HG03354 (cell line): ENCODE measurements around the gene KCNIP1.

ENCODE experiments used
- ATAC-seq: cut with Tn5 transposase; IDR thresholded peaks from one replicate; pipeline ENCODE4 v1.9.1; 2021; ENCODE audit warnings: mild to moderate bottlenecking; ENCODE audit not compliant: unreplicated experiment, poor library complexity, severe bottlenecking

KCNIP1 gene

DNA sequence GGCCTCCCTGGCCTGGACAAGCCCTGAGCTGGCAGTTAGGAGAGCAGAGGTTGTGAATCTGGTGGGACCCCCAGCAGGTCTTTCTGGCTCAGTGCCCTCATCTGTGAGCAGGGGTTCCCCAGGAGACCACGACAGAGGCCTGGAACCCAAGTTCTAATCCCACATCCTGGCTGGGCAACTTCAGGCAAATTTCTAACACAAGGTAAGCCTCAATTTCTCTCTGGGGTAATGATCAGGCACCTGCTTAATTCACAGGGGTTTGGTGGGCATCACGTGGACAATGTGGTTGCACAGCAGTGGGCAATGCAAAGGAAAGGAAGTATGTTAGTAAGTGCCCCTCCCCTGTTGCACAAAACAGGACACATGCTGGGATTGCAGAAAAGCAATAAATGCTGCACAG is 1.9 kb upstream of the KCNIP1 start:
- no peak for ATAC-seq

DNA sequence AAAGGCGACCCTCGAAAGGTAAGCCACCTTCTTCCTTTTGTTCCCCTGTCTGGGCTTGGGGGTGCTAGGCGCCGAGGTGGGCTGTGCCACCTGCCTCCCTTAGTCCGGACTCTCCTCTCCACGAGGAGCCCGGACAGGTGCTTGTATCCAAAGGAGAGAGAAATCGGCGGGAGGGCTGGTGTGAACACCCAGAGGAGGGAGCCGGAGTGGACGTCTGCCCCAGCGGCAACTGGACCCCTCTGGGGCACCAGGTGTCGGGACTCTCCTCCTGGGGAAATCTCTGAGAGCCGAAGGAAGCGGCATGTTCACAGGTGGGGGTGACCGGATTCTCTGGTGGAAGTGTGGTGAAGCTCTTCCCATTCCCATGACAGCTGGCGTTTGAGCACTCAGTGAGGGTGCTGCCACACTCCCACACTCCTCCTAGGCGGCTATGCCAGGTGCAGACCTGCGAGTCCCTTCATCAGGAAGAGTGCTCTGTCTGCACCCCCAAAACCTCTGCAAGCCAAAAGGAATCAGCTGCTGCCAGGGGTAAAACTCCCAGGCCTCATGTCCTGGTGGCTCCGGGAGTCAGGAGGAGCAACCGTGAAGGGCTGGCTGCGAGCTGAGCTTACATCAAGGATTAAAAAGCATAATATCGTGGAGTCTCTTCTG is 921 bp downstream of the KCNIP1 start:
- no peak for ATAC-seq

DNA sequence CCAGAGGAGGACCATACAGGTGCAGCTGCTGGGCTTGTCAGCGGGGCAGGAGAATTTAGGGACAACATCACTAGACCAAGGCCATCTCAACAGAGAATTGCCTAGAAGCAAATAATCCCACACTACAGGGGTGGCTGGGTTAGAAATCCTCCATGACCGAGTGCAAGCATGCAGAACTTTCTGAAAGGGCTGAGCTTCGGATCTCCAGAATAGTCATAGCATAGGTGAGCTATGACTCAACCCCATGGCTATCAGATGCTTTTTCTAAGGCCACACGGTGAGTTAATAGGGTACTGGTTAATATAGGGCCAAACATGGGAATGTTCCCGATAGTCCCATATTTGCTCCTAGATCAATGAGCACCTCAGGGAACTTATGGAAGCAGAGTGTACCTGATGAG is 4.2 kb downstream of the KCNIP1 start:
- peak; percentile 63 for ATAC-seq

DNA sequence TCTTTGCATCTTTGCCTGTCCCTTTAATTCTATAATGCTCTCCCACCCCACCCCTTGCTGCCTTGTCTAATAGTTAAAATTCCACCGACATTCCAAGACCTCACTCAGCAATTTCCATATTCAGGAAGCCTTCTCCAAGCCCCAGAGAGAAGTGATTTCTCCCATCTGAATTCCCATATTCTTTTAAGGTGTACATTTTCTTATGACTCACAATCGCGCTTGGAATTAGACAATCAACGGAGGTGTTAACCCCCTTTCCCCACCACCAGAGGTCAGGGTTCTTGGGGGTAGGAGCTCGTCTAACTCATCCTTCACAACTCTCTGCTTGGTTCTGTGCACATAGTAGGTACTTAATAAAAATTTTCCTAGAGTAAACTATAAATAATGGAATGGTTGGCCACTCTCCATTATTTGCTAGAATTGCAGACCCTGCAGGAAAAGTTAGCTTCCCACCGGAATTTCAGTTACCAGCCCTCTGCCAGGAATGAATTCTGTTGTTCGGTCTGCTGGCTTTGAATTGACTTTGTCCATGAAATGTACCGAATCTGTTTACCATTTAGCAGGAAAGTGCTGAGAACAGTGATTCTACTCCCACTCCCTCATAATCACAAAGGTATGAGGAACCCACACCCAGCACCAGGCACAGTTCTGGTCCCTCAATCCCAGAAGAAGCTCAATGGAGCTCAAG is 5.0 kb downstream of the KCNIP1 start:
- ATAC-seq: no peak

DNA sequence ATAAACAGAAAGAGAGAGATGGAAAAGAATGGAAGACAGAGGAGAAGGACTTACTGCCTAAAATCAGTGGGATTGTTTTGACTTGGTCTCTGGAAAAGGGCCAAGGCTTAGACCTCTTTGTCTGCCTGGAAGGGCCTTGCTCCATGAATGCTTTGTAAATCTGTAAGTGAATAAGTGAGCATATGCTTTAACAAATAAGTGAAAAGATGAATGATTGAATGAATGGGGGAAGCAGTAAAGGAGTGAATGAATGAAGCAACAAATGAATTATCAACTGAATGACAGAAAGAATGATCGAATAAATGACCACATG is 5.5 kb downstream of the KCNIP1 start:
- no peak for ATAC-seq

DNA sequence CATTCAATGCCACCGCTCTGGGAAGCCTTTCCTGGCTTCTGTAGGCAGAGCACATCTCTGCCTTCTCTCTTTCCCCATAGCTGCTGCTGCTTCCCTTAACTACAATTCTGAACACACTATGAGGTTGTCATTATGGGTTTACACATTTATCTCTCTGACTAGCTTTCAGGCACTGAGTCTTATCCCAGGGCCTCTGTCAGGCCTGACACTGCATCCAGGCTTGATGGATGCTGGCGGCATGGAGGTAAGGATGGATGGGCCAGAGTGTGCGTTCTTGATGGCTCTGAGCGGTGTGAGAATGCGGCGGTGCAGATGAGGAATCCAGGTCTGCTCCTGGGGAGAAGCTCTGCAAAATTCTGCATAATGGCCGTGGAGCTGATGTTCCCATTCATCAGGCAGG is 6.3 kb downstream of the KCNIP1 start:
- ATAC-seq: no peak

DNA sequence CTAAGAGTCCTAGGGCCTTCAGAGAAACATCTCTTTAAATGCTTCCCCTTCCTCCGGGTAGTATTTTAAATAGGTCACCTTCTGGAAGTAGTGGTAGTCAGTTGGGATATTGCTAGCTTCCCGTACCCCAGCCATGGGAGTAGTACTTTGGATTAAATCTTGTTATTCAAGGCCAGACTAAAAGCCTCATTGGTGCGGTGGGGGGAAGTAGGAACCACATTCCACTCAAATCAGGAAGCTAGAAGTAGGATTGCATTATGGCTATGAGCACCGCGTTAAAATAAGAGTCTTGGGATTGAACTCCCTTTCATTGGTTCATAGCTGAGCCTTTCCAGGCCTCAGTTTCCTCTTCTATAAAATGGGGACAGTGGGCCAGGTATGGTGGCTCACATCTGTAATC is 6.7 kb downstream of the KCNIP1 start:
- no peak for ATAC-seq

DNA sequence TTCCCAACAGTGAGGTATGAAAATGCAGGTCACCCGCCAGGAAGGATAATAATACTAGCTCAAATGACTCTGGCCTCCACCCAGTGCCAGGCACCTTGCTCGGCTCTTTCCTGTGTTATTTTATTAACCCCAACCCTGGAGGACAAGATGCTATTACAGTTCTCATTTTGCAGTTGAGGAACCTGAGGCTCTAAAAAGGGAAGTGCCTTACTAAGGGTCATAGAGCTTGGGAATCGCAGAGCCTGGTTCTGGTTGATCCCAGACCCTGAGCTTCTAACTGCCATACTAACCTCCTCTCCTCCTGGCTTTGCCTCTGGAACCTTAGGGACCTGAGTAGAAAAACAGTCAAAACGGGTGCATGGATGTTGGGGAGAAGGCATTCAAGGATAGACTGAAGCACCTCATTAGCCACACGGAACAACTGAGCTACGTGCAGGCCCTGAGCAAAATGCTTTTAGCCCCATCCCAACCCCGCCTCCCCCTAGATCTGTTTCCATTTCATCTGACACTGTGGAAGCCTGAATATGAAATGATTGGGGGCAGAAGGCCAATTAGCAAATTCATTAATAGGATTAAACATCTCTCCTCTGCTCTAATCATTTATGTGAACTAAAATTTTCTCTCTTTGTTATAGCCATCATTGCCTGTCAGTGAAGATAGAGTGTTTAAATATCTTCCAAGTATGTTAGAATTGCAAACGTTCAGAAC is 7.9 kb downstream of the KCNIP1 start:
- ATAC-seq: no peak

DNA sequence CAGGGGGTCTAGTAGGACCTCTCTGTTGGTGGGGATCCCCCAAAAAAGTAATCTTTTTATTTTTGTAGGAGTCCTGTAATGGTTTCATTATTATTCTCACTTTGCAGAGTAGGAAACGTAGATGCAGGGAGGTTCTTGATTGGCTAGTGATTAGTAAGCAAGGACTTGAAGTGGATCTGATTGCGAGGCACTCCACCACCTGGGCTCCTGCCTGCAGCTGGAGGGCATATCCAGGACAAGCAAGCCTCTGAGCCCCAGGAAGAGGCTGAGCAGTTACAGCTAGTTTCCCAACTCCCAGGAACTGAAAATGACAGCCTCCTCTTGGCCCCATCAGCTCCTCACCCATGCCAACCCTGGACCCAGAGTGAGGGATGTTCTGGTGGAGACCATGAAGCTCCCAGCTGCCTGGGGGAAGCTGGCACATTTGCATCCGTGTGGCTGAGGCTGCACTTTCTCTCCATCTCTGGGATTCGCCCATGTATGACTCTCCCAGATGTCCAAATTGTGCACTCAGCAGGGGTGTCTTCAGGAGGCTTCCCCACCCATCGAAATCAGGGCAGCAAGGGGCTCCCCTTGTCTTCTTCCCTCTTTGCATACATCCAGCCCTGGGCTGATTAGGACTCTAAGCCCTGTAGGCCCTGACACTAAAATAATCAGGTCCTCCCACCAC is 10.2 kb downstream of the KCNIP1 start:
- ATAC-seq: no peak

DNA sequence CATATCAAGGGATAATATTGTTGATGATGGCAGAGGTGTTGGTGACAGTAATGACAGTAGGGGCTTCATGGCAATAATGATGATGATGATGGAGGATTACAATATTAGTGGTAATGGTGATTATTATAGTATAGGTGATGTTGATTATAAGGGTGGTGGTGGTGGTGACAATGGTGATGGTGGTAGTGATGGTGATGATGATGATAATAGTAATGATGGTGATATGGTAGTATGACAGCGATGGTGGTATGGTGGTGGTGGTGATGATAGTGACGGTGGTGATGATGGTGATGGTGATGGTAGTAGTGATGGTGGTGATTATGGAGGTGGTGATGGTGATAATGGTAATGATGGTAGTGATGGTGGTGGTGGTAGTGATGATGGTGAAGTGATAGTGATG is 13.6 kb downstream of the KCNIP1 start:
- ATAC-seq: no peak

DNA sequence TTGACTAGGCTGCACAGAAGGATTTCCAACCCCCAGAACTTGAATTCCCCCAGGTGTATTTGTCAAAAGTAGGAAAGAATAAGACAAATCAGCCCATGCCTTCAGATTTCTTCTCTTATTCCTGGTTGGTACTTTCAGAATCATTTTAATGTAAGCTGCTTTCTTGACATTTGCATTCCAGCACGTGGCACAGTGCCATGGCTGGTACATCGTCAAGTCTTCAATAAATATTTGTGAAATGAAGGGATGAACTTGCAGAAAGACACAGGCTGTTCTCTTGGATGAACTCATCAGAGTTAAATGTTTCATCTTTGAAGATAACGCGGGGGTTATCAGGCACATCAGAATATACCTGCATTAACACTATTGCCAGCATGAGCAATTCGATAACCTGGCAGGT is 14.5 kb downstream of the KCNIP1 start:
- no peak for ATAC-seq

DNA sequence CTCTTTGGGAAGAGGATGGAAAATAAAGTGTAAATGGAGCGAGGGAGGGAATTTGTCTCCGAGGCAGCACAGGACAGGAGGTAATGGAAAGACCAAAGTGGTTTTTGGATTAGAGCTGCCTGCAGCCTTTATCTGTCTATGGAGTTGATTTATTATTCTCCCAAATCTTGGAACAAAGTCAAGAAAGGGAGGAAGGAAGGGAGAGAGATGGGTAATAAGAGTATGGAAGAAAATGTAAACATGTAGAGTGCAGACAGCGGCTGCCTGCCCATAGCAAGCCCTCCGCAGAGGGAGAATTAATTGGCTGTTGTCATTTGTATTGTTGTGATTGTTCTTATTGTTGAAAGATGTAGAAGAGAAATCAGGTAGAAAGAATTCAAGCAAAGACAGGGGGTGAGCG is 15.7 kb downstream of the KCNIP1 start:
- ATAC-seq: no peak

DNA sequence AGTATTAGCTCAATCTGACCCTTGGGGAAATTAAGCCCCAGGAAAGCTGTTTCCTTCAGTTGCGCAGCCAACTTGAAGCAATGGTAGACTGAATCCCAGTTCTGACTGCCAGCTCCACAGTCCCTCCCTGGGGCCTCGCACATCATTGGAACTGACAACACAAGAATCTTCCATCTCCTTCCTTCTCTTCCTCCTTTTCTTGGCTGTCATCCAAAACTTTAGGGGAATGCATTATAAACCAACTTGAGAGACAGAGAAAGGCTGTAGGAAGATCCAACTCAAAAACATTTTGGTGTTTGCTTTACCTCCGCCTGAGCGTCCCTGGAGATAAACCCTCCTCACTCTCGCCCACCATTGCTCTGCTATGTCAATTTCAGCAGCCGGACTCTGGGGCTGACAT is 16.6 kb downstream of the KCNIP1 start:
- ATAC-seq: no peak

DNA sequence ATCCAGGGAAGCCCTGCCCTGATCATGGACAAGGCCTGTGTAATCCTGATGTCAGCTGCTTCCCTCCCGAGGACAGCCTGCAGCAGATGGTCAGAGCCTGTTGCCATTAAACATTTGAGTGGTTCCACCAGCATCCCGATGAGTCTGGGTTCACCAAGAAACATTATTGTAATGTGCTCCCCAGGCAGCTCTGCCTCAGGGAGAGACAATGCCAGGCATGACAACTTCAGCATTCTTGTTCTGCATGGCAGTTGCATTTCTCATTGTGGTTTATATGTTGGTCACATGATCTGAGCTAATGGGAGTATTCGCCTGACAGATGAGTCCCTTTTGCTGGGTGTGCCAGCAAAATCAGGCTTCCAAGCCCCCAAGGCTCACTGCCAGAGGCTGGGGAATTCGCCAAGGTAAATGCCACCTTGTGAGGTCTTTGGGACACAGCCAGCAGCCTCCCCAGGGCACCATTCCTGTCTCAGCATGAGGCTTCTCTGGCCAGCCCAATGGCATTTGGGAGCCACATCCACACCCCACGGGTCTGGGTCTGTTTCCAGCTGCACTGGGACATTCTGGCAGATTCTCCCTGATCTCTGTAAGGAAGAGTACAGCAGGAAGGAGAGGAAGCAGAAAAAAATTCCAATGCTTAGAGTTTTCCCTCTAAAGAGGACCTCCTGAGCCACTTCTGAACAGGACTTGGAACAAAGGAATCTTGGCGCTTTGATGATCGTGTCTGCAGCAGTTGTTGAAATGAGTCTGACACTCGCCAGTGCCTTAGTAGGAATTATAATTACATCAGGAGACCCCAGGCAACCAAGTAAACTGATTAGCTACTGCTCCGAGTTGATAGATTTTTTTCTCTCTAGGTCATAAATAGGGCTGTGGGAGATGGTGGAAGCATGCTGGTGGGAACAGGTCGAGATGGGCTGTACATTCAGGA is 18.7 kb downstream of the KCNIP1 start:
- ATAC-seq: no peak

DNA sequence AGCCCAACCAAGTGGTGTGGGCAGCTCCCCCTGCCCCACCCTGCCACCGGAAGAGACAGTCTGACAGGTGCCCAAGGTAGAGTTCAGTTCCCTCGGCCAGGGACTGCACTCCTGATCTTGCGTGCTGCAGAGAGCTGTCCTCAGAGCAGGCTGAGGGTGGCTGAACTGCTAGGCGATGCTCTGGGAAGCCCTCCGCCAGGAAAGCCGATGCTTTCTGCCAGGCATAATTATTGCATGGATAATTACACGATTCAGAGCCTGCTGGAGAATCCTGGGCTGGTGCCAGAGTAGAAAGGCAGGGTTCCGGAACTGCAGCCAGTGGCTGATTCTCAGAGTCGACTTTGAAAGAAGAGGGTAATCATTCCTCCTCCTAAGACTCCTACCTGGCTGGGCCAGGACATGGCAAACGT is 19.3 kb downstream of the KCNIP1 start:
- ATAC-seq: no peak

DNA sequence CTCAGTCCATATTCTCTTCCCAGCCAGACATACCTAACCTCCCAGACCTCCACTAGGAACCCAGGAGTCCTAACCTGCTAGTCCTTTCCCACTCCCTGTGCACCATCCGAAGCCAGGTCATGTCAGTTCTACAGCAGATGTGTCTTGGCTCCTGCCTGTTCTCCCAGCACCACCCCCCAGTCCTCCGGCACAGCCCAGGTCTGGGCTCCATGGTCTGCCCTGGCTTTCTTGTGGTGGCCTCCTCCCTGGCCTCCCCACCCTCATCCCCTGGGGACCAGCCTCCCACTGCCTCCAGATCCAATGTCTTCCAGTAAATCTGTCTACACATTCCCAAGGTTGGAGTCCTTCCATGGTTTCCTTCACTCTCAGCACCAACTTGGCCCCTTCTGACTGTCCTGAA is 20.0 kb downstream of the KCNIP1 start:
- ATAC-seq: no peak

DNA sequence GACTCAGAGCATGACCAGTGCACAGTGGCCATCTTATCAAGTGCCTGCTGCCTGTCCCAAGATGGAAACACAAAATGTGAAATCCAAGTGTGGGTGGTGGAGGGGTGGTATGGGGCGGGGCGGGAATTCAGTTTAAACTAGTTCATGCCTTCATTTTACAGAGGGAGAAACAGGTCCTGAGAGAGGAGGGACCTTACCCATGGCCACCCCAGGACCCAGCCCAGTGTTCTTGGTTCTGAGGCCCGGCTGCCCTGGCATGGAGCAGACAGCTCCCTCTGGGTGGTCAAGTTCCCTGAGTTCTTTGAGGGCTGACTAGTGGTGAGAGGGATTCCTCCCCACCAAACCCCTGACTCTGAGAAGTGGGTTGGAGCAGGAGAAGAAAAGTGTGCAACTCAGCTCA is 20.8 kb downstream of the KCNIP1 start:
- ATAC-seq: no peak

DNA sequence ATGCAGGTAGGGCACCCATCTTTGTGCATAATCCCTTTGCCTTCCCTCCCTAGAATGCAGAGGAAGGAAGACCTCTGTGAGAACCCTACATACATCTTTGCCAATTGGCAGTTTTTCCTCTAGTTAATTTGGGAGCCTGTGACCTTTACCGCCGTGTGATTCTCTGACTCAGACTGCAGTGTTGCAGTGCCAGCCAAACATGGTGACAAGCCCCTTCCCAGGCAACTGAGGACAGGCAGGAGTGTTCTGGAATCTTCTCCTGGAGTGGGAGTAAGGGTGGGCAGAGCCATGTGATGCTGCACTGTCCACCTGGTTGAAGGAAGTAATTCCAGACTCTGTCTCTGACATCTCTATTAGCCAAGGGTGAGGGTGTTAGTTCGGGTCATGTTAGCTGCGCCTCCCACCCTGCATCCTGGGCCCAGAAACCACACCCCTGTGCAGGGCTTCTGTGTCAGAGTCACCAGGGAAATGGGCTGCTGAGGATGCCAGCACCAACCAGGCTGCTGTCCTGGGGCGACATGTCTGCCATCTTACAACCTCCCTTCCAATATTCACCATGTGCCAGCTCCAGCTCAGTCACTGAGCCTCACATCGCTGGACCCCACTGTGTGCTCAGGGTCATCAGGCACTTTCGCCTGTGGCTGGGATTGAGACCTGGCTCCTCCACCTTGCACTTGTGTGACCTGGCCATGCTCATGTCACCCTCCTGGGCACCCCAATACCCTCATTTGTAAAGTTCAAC is 21.8 kb downstream of the KCNIP1 start:
- no peak for ATAC-seq

DNA sequence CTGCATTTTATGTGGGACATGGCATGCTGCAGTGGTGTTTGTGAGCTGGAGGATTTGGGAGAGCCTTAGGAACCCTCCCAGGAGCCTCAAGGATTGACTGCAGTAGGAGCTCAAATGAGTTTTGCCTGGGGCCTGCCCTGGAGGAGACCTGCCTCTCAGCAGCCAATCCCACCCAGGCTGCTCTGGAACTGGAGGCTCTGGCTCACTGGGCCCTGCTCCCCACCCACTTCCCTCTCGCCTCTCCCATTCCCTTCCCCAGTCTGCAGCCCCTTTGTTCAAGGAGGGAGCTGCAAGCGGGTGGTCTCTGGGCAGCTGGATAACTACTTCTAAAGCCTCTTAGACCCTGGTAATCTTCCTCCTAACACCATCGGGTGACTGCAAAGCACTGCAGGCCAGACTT is 24.2 kb downstream of the KCNIP1 start:
- no peak for ATAC-seq
